Measurements from ENCODE around the gene CDH13.

DNA sequence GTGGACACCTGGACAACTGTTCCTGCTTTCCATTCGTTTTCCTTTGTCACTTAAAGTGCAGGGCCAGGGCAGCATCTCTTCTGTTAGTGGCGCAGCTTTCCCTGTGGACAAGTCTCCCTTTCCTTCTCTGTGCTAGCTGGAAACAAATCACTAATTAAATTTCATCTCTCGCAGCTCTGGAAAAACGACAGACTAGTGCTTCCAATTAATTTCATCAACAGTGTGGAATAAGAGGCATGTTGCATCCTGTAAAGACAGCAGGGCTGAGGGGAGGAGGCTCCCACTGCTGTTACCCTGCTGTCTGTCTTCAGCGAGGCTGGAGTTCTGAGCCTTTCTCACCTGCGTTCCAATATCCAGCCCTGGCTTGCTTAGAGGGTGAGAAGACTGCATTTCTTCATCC is 828.9 kb downstream of the CDH13 start:
- no peak for TF ChIP-seq POLR2A (IDR thresholded peaks at IDR 0.05)
- no peak for TF ChIP-seq CTCF (IDR thresholded peaks at IDR 0.05)

Data from Peyer's patch (tissue), 4 donors.